WI38 (cell line): Measurements from ENCODE around the gene GTF3C4.

ENCODE experiments used
- H3K4me3 ChIP-seq: 2 replicates; pipeline ENCODE4 v1.5.1; 2011; ENCODE audit warnings: low read depth, mild to moderate bottlenecking, control low read depth, low read length
- CTCF ChIP-seq: IDR thresholded peaks from 2 replicates; pipeline ENCODE4 v1.5.1; 2012; ENCODE audit warnings: low read depth, mild to moderate bottlenecking, control low read depth, low read length

GTF3C4 gene

GRCh38 chr9:132721661-132722060 is 51.4 kb downstream of the GTF3C4 start:
- H3K4me3 ChIP-seq: no peak overlapping the region
- no peak for TF ChIP-seq CTCF

GRCh38 chr9:132722564-132723065 is 52.4 kb downstream of the GTF3C4 start:
- no peak overlapping the region for H3K4me3 ChIP-seq
- no peak for TF ChIP-seq CTCF

GRCh38 chr9:132723809-132724208 is 53.5 kb downstream of the GTF3C4 start:
- TF ChIP-seq CTCF: no peak
- no peak overlapping the region for H3K4me3 ChIP-seq

- no peak overlapping the region for H3K4me3 ChIP-seq
- TF ChIP-seq CTCF: no peak
Observed at GRCh38 chr9:132725306-132725705, 55.0 kb downstream of the GTF3C4 start.

GRCh38 chr9:132726576-132727130 is 56.4 kb downstream of the GTF3C4 start:
- no peak for TF ChIP-seq CTCF
- no peak overlapping the region for H3K4me3 ChIP-seq

- no peak for TF ChIP-seq CTCF
- H3K4me3 ChIP-seq: no peak overlapping the region
Observed at GRCh38 chr9:132728071-132728470, 57.8 kb downstream of the GTF3C4 start.

- no peak overlapping the region for H3K4me3 ChIP-seq
- no peak for TF ChIP-seq CTCF
Observed at GRCh38 chr9:132728497-132728896, 58.2 kb downstream of the GTF3C4 start.
